ENCODE data around the gene NLRC4.
"Not testable (repeated sequence)": the region's sequence is repeated elsewhere in the genome, so short reads cannot be mapped to it uniquely, and the experiment has no call there.

The NLRC4 gene

GRCh38 chr2:32284321-32284720 is 19.6 kb upstream of the NLRC4 start:
- no peak overlapping the region for H3K4me3 ChIP-seq (ENCODE audit: low read length)
- TF ChIP-seq CTCF (IDR thresholded peaks at IDR 0.05; ENCODE audit: insufficient read depth, low read depth, low read length, missing control alignments): no peak
- DNase-seq (ENCODE audit: low read depth): peak; percentile 88

- peak overlapping the region; percentile 97 for H3K4me3 ChIP-seq (ENCODE audit: low read length)
- no peak for DNase-seq (ENCODE audit: low read depth)
- no peak for TF ChIP-seq CTCF (IDR thresholded peaks at IDR 0.05; ENCODE audit: insufficient read depth, low read depth, low read length, missing control alignments)
Measured at GRCh38 chr2:32278478-32278853, 13.8 kb upstream of the NLRC4 start.

GRCh38 chr2:32277674-32278477 is 13.2 kb upstream of the NLRC4 start, which contains the start of gene YIPF4:
Gene YIPF4, plus strand, starts transcription at chr2:32277904. Its CDS starts 252 bp downstream, at chr2:32278156.
- no peak for TF ChIP-seq CTCF (IDR thresholded peaks at IDR 0.05; ENCODE audit: insufficient read depth, low read depth, low read length, missing control alignments)
- H3K4me3 ChIP-seq (ENCODE audit: low read length): peak within 1 kb of the TSS; percentile 97
- peak; percentile 91 for DNase-seq (ENCODE audit: low read depth)

- H3K4me3 ChIP-seq (ENCODE audit: low read length): peak overlapping the region; percentile 97
- no peak for TF ChIP-seq CTCF (IDR thresholded peaks at IDR 0.05; ENCODE audit: insufficient read depth, low read depth, low read length, missing control alignments)
- DNase-seq (ENCODE audit: low read depth): no peak
Measured at GRCh38 chr2:32277363-32277673, 12.6 kb upstream of the NLRC4 start.

- not testable (repeated sequence) for DNase-seq (ENCODE audit: low read depth)
Measured at GRCh38 chr2:32275790-32276189, 11.1 kb upstream of the NLRC4 start.

GRCh38 chr2:32274289-32274688 is 9.6 kb upstream of the NLRC4 start:
- no peak overlapping the region for H3K4me3 ChIP-seq (ENCODE audit: low read length)
- no peak for TF ChIP-seq CTCF (IDR thresholded peaks at IDR 0.05; ENCODE audit: insufficient read depth, low read depth, low read length, missing control alignments)
- DNase-seq (ENCODE audit: low read depth): no peak

More at GRCh38 chr2:32275790-32276189, 11.1 kb upstream of the NLRC4 start:
- H3K4me3 ChIP-seq (ENCODE audit: low read length): not testable (repeated sequence)

GRCh38 chr2:32272279-32272678 is 7.6 kb upstream of the NLRC4 start:
- TF ChIP-seq CTCF (IDR thresholded peaks at IDR 0.05; ENCODE audit: insufficient read depth, low read depth, low read length, missing control alignments): no peak
- H3K4me3 ChIP-seq (ENCODE audit: low read length): no peak overlapping the region
- DNase-seq (ENCODE audit: low read depth): no peak
